T-helper 2 cell treated with Interferon-gamma antibody and Interleukin-4, amounts not matched to agents 5 μg/mL and 100 μg/mL, for 36 hours (primary cell): Measurements from ENCODE around the gene PPP1R12A.

Source experiments
- DNase-seq: peaks from one replicate; pipeline ENCODE4 v3.0.0; 2021; ENCODE audit warnings: low spot score
- H3K27ac Mint-ChIP-seq: one replicate; pipeline ENCODE4 v1.8.0; 2021; ENCODE audit warnings: mild to moderate bottlenecking, mixed read lengths
- H3K27me3 Mint-ChIP-seq: one replicate; pipeline ENCODE4 v1.8.0; 2021; ENCODE audit warnings: low read depth, mixed read lengths
- H3K36me3 Mint-ChIP-seq: one replicate; pipeline ENCODE4 v1.8.0; 2021; ENCODE audit warnings: low read depth, mixed read lengths
- H3K4me1 Mint-ChIP-seq: one replicate; pipeline ENCODE4 v1.8.0; 2021; ENCODE audit warnings: low read depth, mixed read lengths
- H3K4me3 Mint-ChIP-seq: one replicate; pipeline ENCODE4 v1.8.0; 2022; ENCODE audit warnings: mild to moderate bottlenecking, moderate library complexity, mixed read lengths
- H3K9me3 Mint-ChIP-seq: one replicate; pipeline ENCODE4 v1.8.0; 2021; ENCODE audit warnings: mixed read lengths

PPP1R12A gene

DNA sequence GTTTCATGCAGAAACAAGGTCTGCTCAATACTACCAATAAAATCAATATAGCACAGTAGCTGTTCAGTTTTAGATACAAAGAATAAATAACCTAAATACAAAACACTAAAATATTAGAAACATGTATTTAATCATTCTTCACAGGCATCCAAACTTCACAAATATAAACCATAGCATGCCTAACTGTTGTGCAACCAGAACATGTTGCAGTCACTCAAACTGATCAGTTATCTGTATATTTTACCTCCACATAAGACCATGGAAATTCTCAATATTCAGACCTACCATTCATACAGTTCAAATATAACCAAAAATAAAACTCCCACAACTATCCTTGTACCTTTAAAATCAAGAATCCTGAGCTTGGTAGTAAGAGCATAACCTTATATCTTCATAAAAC, 161.0 kb downstream of the PPP1R12A start:
- Mint-ChIP-seq H3K9me3 (no peaks in the 10 kb centered on the region), H3K27me3 (no peaks in the 10 kb centered on the region), H3K4me1 (no peaks in the 10 kb centered on the region), H3K36me3 (peaks cover 17% of the 10 kb centered on the region), H3K4me3 (no peak overlapping the region), H3K27ac (no peak overlapping the region)
- no peak for DNase-seq

- H3K36me3 Mint-ChIP-seq = peaks cover 6% of the 10 kb centered on the region
- no peaks in the 10 kb centered on the region for H3K27me3 Mint-ChIP-seq
- H3K4me1 Mint-ChIP-seq = no peaks in the 10 kb centered on the region
- H3K27ac Mint-ChIP-seq = no peak overlapping the region
- H3K4me3 Mint-ChIP-seq = no peak overlapping the region
- no peak for DNase-seq
- H3K9me3 Mint-ChIP-seq = no peaks in the 10 kb centered on the region
These were observed 164.9 kb downstream of the PPP1R12A start for GRCh38 chr12:79769860-79770485.

- Mint-ChIP-seq H3K4me1 (no peaks in the 10 kb centered on the region), H3K9me3 (no peaks in the 10 kb centered on the region), H3K36me3 (peaks cover 6% of the 10 kb centered on the region), H3K27ac (no peak overlapping the region), H3K27me3 (no peaks in the 10 kb centered on the region), H3K4me3 (no peak overlapping the region)
- DNase-seq = no peak
These were observed 165.6 kb downstream of the PPP1R12A start for GRCh38 chr12:79769189-79769859.

- Mint-ChIP-seq H3K27me3 (peaks cover 2% of the 10 kb centered on the region), H3K4me1 (no peaks in the 10 kb centered on the region), H3K4me3 (no peak overlapping the region), H3K36me3 (no peaks in the 10 kb centered on the region), H3K27ac (no peak overlapping the region), H3K9me3 (no peaks in the 10 kb centered on the region)
- DNase-seq = no peak
These were observed 168.0 kb downstream of the PPP1R12A start for GRCh38 chr12:79766705-79767464.

GRCh38 chr12:79765157-79765556, 169.7 kb downstream of the PPP1R12A start:
- H3K4me3 Mint-ChIP-seq = no peak overlapping the region
- no peak for DNase-seq
- no peaks in the 10 kb centered on the region for H3K36me3 Mint-ChIP-seq
- H3K9me3 Mint-ChIP-seq = peaks cover 3% of the 10 kb centered on the region
- H3K27me3 Mint-ChIP-seq = peaks cover 2% of the 10 kb centered on the region
- H3K27ac Mint-ChIP-seq = no peak overlapping the region
- no peaks in the 10 kb centered on the region for H3K4me1 Mint-ChIP-seq

DNA sequence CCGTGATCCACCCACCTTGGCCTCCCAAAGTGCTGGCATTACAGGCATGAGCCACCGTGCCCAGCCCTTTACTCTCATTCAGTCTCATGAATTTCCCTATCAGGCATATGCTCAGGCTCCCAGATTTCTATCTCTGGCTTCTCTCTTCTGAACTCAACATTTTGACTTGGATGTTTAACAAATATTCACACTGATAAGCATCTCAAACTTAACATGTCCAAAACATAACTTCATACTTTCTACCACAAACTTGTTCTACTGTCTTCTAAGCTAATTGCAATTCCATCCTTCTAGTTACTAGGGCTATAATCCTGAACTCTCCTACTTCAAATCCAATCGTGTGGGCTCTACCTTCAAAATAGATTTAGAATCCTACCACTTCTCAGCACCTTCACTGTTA, 170.3 kb downstream of the PPP1R12A start:
- H3K36me3 Mint-ChIP-seq = no peaks in the 10 kb centered on the region
- no peak overlapping the region for H3K27ac Mint-ChIP-seq
- peaks cover 5% of the 10 kb centered on the region for H3K9me3 Mint-ChIP-seq
- H3K4me3 Mint-ChIP-seq = no peak overlapping the region
- DNase-seq = no peak
- no peaks in the 10 kb centered on the region for H3K4me1 Mint-ChIP-seq
- H3K27me3 Mint-ChIP-seq = peaks cover 2% of the 10 kb centered on the region

DNA sequence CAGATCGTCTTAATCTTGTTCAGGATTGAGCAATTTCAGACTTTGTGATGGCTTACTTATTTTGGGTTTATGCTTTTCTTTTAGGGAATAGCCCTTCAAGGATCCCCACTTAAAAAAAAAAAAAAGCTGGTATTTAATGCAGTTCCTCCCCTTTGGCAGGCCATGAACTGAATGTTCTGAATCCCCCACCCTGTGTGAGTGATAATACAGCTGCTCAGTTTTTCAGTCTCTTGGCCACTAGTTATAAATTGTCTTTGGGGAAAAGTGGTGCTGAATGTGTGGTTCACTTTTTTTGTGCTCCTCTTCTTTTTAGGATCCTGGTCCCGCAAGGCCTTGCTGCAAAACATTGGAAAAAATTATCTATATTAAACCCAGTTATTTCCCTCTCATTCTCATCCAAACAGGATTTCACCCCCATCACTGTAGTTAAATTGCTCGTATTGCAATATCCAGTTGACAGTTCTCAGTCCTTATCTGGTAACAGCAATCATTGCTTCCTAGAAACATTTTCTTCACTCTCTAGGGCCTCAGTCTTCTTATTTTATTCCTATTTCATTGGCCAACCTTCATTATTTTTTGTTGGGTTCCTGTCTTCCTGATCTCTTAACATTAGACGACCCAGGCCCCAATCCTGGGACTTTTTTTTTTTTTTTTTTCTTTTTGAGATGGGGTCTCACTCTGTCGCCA, 171.0 kb downstream of the PPP1R12A start:
- DNase-seq = no peak
- Mint-ChIP-seq H3K4me1 (no peaks in the 10 kb centered on the region), H3K27ac (no peak overlapping the region), H3K27me3 (peaks cover 2% of the 10 kb centered on the region), H3K36me3 (no peaks in the 10 kb centered on the region), H3K9me3 (peaks cover 5% of the 10 kb centered on the region), H3K4me3 (no peak overlapping the region)

DNA sequence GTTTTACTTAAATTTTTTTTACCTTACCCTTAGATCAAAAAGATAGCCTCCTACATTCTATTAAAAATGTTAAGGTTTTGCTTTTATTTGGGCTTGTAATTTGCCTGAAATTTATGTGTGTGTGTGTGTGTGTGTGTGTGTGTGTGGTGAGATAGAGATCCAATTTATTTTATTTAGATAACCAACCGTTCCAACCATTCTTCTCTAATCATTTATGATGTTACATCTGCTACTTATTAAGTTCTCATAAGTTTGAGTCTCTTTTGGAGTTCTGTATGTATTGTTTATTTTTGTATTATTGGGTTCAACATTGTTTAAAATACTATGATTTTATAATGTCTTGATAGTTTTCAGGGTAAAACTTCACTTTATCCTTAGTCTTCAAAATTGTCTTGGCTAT, 173.6 kb downstream of the PPP1R12A start:
- H3K27me3 Mint-ChIP-seq = peaks cover 2% of the 10 kb centered on the region
- H3K36me3 Mint-ChIP-seq = no peaks in the 10 kb centered on the region
- peaks cover 13% of the 10 kb centered on the region for H3K9me3 Mint-ChIP-seq
- H3K4me1 Mint-ChIP-seq = no peaks in the 10 kb centered on the region
- H3K27ac Mint-ChIP-seq = no peak overlapping the region
- no peak for DNase-seq
- H3K4me3 Mint-ChIP-seq = no peak overlapping the region

- H3K36me3 Mint-ChIP-seq = no peaks in the 10 kb centered on the region
- H3K27ac Mint-ChIP-seq = no peak overlapping the region
- no peak overlapping the region for H3K4me3 Mint-ChIP-seq
- no peaks in the 10 kb centered on the region for H3K4me1 Mint-ChIP-seq
- no peak for DNase-seq
- H3K27me3 Mint-ChIP-seq = no peaks in the 10 kb centered on the region
- no peaks in the 10 kb centered on the region for H3K9me3 Mint-ChIP-seq
These were observed 187.6 kb downstream of the PPP1R12A start for GRCh38 chr12:79747274-79747673.

DNA sequence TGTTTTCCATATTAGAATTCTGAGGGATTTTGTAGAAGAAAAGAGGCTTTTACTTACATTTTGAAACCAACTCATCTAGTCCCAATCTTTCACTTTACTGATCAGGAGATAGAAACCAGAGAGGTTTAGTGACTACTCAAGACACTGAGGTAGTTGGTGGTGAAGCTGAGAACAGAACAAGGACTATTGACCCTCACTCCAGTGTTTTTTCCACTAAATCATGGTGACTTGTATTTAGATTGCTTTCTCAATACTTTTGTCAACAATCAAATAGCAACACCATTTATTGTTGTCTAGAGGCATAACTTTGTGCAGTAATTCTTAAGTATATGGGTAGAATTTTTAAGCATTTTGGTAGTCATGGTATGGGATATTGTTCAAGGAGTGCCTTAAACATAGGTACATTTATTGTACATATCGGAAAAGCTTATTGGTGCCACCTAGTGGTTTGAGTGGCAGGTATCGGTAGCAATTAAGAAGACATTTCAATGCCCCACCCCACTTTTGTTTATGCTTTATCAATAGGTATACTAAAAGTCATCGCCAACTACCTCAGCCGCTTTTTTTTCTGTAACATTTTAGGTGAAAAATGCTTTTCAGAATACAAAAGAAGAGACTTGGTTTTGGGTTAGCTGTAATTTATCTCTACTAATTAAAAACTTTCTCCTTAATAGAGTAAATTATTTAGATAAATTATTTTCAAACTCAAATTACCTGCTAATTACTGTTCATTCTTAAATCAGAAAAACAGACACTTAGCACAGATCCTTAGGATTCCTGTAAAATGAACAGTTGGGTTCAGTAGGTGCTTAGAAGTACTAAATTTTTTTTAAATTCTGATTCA, 196.8 kb downstream of the PPP1R12A start:
- Mint-ChIP-seq H3K4me1 (no peaks in the 10 kb centered on the region), H3K27ac (no peak overlapping the region), H3K9me3 (no peaks in the 10 kb centered on the region), H3K4me3 (no peak overlapping the region), H3K27me3 (peaks cover 3% of the 10 kb centered on the region), H3K36me3 (no peaks in the 10 kb centered on the region)
- no peak for DNase-seq

DNA sequence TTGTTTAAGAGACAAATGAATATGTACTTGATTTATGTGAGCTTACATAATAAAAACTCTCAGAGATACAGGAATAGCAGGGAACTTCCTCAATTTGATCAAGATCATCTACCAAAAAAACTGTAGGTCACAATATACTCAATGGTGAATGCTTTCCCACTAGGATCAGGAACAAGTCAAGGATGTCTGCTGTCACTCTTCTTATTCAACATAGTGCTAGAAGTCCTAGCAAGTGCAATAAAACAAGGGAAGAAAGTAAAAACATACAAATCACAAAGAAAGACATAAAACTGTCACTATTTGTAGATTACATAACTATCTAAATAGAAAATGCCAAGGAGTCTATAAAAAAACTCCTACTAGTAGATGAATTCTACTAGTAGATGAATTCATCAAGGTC, 202.3 kb downstream of the PPP1R12A start:
- Mint-ChIP-seq H3K27ac (no peak overlapping the region), H3K9me3 (no peaks in the 10 kb centered on the region), H3K27me3 (peaks cover 14% of the 10 kb centered on the region), H3K4me3 (no peak overlapping the region), H3K36me3 (no peaks in the 10 kb centered on the region), H3K4me1 (no peaks in the 10 kb centered on the region)
- no peak for DNase-seq

DNA sequence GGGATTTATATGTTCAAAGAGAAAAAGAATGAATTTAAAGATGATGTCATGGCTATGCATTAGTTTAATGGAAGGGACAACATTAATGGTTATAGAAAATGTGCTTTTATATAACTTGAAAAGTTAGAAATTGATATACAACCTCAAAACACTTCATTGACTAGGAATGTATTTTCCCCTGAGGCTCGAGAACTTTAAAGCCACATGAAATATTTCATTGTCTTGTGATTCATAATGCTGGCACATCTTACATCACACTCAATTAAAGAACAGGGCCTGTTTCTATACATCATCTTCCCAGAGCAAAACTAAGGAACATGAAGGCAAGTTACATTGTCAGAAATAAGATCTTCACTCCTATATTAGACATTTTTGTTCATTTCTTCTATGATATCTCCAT, 208.9 kb downstream of the PPP1R12A start:
- no peaks in the 10 kb centered on the region for H3K36me3 Mint-ChIP-seq
- H3K27ac Mint-ChIP-seq = no peak overlapping the region

More for the DNA sequence above, 208.9 kb downstream of the PPP1R12A start:
- DNase-seq = no peak
- Mint-ChIP-seq H3K9me3 (no peaks in the 10 kb centered on the region), H3K4me3 (no peak overlapping the region), H3K27me3 (peaks cover 11% of the 10 kb centered on the region), H3K4me1 (no peaks in the 10 kb centered on the region)
